ENCODE data around the gene TBCE.

GRCh38 chr1:235351898-235352297 lies 15.3 kb upstream of the TBCE start:
- TF ChIP-seq CTCF (IDR thresholded peaks at IDR 0.05) (no peak), POLR2A (IDR thresholded peaks at IDR 0.05) (no peak)
